ENCODE data around the gene GLP1R. TPM values are rescaled to one million over a fixed set of nuclear protein-coding genes. Genes with fewer than 3 reads are reported as not detected.

Gene GLP1R
- polyA plus RNA-seq, 1 donor = not detected

GRCh38 chr6:39062014-39062740 lies 13.6 kb downstream of the GLP1R start:
- DNase-seq = no peak

GRCh38 chr6:39063526-39063925 lies 14.9 kb downstream of the GLP1R start:
- DNase-seq = no peak

- DNase-seq = no peak
These were observed 17.0 kb downstream of the GLP1R start for GRCh38 chr6:39065561-39065960.

- DNase-seq = no peak
These were observed 19.8 kb downstream of the GLP1R start for GRCh38 chr6:39068391-39068790.

GRCh38 chr6:39072830-39073229 lies 24.2 kb downstream of the GLP1R start:
- DNase-seq = no peak

- no peak for DNase-seq
These were observed 25.1 kb downstream of the GLP1R start for GRCh38 chr6:39073471-39074355.

GRCh38 chr6:39074486-39074885 lies 25.9 kb downstream of the GLP1R start:
- DNase-seq = no peak

GRCh38 chr6:39075010-39075686 lies 26.6 kb downstream of the GLP1R start:
- no peak for DNase-seq

- DNase-seq = no peak
These were observed 27.4 kb downstream of the GLP1R start for GRCh38 chr6:39075807-39076622.

- DNase-seq = no peak
These were observed 28.3 kb downstream of the GLP1R start for GRCh38 chr6:39076623-39077535.

- DNase-seq = no peak
These were observed 29.5 kb downstream of the GLP1R start for GRCh38 chr6:39077882-39078594.

GRCh38 chr6:39078695-39079094 lies 30.1 kb downstream of the GLP1R start:
- DNase-seq = no peak

GRCh38 chr6:39079197-39080125 lies 30.9 kb downstream of the GLP1R start:
- no peak for DNase-seq

- DNase-seq = no peak
These were observed 31.8 kb downstream of the GLP1R start for GRCh38 chr6:39080246-39080875.

GRCh38 chr6:39082310-39082709 lies 33.7 kb downstream of the GLP1R start:
- DNase-seq = no peak

GRCh38 chr6:39083231-39083634 lies 34.7 kb downstream of the GLP1R start:
- no peak for DNase-seq

GRCh38 chr6:39084506-39084905 lies 35.9 kb downstream of the GLP1R start:
- DNase-seq = no peak

GRCh38 chr6:39085129-39085797 lies 36.7 kb downstream of the GLP1R start:
- no peak for DNase-seq
